Effector CD8-positive, alpha-beta T cell (primary cell): ENCODE data around the gene ZNF132.
"Not testable (repeated sequence)": the region's sequence is repeated elsewhere in the genome, so short reads cannot be mapped to it uniquely, and the experiment has no call there.

ENCODE experiments used
- DNase-seq: peaks from one replicate; lab custom pipeline; 2025; lab: John Stamatoyannopoulos, UW

ZNF132 gene

GRCh38 chr19:58468216-58468839, 28.4 kb upstream of the ZNF132 start:
- no peak for DNase-seq

DNA sequence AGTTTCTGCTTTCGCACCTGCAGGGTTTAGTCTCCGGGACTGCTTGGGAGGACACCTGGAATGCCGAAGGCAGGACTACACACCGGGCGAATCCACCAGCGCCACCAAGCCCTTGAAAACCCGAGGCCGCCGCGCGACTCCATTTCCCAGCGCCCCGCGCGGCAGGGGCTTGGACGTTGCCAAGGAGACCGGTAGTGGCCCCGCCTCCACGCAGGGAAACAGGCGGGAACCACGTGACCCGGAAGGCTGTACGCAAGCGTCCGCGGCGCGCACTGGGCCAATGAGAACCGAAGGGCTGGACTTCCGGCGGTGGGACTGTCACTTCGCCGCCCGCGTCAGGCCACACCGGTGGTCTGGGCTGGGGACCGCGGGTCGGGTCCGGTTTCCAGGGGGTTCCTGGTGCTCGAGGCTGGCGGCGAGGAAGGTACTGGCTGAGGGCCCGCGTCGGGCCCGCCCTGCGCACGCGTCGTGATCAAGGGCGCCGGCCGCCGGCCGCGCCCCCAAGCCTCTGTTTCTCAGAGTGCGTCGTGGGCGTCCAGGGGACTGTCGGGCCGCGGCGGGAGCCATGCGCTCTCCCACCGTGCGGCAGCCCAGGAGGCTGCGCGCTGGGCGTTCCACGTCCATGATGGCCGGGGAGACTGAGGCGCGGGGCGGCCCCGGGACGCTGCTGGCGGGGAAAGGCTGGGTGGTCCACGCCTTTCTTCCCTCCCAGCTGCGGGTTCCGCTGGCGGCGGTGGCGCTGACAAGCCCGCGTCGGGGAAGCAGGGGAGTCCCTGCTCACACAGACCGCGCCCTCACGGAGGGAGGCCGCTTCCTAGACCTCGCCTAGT, 27.0 kb upstream of the ZNF132 start, which contains the start of gene ZNF324:
TSS of gene ZNF324 (plus strand) at position 321 of the 830 bp plus-strand sequence. CDS start 2,106 bp downstream, outside the sequence.
- DNase-seq: peak; percentile 96

DNA sequence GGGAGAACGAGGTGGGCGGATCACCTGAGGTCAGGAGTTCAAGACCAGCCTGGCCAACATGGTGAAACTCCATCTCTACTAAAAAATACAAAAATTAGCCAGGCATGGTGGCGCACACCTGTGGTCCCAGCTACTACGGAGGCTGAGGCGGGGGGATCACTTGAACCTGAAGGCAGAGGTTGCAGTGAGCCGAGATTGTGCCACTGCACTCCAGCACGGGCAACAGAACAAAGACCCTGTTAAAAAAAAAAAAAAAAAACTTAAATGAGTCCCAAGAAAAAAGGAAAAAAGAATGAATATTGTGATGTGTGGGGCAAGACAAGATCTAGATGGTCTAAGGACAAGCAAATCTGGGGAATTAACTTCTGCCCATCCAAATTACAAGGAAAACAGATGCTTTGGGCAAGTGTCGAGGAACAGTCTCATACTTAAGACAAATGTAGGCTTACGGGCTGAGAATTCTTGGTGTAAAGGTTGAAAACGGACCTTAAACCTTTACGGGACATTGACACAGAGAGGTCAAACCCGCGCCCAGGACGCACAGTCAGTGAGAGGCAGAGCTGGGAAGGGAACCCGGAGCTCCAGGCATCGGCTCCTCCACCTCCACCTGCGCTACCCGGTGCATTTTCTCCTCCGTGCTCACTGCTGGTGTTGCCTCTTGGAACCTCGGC, 26.3 kb upstream of the ZNF132 start:
- no peak for DNase-seq

GRCh38 chr19:58460039-58460438, 20.1 kb upstream of the ZNF132 start:
- no peak for DNase-seq

DNA sequence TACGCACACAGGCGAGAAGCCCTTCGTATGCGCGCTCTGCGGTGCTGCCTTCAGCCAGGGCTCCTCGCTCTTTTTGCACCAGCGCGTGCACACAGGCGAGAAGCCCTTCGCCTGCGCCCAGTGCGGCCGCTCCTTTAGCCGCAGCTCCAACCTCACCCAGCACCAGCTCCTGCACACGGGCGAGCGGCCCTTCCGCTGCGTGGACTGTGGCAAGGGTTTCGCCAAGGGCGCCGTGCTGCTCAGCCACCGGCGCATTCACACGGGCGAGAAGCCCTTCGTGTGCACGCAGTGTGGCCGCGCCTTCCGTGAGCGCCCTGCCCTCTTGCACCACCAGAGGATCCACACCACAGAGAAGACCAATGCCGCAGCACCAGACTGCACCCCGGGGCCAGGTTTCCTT, 16.2 kb upstream of the ZNF132 start:
- no peak for DNase-seq

GRCh38 chr19:58455306-58455705, 15.4 kb upstream of the ZNF132 start:
- DNase-seq: no peak

GRCh38 chr19:58453743-58454142, 13.8 kb upstream of the ZNF132 start:
- no peak for DNase-seq

DNA sequence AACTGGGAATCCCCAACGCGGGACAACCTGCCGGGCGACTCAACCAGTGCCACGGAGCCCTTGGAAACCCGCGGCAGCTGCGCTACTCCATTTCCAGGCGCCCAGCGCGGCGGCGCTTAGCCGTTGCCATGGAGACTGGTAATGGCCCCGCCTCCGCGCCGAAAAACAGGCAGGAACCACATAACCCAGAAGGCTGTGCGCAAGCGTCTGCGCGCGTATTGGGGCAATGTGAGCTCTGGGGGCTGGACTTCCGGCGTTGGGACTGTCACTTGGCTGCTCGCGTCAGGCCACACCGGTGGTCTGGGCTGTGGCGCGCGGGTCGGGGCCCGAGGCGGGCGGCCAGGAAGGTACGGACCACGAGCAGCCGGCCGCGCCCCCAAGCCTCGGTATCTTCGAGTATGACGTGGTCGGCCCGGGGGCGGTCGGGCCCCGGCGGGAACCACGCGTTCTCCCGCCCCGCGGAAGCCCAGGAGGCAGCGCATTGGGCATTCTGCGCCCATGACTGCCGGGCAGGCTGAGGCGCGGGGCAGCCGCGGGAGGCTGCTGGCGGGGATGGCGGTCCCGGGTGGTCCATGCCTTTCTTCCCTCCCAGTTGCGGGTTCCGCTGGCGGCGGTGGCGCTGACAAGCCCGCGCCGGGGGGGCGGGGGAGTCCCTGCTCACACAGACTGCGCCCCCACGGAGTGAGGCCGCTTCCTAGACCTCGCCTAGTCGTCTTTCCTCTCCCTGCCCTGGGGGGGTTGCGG, 11.6 kb upstream of the ZNF132 start, which contains the start of gene ZNF324B:
TSS of gene ZNF324B (plus strand) at position 265 of the 744 bp plus-strand sequence. CDS start 2,080 bp downstream, outside the sequence.
- peak; percentile 96 for DNase-seq

DNA sequence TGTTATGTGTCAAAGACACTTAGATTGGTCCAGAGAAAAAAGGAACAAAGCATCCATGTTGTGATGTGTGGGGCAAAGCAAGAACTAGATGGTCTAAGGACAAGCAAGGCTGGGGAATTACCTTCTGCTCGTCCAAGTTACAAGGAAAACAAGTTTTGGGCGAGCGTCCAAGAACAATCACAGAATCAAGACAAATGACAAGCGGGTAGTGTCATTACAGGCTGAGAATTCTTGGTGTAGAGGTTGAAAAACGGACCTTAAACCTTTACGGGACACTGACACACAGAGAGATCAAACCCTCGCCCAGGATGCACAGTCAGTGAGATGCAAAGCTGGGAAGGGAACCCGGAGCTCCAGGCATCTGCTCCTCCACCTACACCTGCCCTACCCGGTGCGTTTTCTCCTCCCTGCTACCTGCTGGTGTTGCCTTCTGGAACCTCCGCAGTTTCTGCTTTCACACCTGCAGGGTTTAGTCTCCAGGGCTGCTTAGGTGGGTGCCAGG, 11.0 kb upstream of the ZNF132 start:
- no peak for DNase-seq

DNA sequence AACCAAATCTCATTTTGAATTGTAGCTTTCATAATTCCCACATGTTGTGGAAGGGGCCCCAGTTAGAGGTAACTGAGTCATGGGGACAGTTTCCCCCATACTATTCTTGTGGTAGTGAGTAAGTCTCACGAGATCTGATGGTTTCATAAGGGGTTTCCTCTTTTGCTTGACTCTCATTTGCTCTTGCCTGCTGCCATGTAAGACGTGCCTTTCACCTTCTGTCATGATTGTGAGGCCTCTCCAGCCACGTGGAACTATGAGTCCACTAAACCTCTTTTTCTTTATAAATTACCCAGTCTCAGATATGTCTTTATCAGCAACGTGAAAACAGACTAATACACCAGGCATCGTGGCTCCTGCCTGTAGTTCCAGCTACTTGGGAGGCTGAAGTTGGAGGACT, 10.0 kb upstream of the ZNF132 start:
- DNase-seq: not testable (repeated sequence)

DNA sequence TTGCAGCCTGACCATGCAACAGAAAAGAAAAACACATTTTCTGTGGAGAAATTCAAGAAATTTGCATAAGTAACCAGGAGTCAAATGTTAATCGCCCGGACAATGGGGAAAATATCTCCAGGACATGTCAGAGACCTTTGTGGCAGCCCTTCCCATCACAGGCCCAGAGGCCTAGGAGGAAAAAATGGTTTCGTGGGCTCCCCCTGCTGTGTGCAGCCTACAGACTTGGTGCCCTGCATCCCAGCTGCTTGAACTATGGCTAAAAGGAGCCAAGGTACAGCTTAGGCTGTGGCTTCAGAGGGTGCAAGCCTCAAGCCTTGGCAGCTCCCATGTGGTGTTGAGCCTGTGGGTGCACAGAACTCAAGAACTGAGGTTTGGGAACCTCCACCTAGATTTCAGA, 8.9 kb upstream of the ZNF132 start:
- DNase-seq: not testable (repeated sequence)

DNA sequence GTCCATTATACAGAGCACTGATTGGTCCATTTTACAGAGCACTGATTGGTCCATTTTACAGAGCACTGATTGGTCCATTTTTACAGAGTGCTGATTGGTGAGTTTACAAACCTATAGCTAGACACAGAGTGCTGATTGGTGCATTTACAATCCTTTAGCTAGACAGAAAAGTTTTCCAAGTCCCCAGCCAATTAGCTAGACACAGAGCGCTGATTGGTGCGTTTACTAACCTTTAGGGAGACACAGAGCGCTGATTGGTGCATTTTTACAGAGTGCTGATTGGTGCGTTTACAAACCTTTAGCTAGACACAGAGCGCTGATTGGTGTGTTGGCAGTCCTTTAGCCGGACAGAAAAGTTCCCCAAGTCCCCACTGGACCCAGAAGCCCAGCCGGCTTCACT, 3.0 kb upstream of the ZNF132 start:
- not testable (repeated sequence) for DNase-seq

- no peak for DNase-seq
Measured at GRCh38 chr19:58440556-58440955, 603 bp upstream of the ZNF132 start.

DNA sequence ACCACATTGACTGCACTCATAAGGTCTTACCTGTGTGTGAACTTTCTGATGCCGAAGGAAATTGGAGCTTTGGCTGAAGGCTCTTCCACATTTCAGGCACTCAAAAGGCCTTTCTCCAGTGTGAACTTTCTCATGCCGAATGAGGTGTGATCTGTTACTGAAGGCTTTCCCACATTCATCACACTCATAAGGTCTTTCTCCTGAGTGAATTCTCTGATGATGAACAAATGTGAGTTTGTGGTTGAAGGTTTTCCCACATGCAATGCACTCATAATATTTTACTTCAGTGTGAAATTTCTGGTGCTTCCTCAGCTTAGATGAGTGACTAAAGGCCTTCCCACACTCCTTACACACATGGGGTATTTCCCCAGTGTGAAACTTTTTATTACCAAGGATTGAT, 5.7 kb downstream of the ZNF132 start:
- no peak for DNase-seq

- no peak for DNase-seq
Measured at GRCh38 chr19:58429745-58430144, 10.2 kb downstream of the ZNF132 start.

DNA sequence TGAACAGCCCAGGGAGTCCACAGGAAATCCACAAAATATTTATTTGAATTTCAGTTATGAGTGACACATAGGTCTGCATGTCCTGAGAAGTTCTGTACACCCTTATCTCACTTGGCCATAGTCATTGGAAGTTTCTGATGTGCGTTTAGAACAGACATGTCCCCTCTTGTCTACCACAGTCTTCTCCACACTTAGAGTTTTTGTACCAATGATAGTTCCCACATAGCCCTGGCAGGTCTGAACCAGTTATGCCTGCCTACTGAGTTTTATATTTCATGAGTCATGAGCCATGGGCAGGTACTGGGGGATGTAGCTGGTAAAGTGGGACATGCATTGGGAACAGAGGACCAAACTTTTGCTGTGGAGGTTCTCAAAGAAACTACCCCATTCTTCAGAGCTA, 11.3 kb downstream of the ZNF132 start:
- DNase-seq: no peak

- no peak for DNase-seq
Measured at GRCh38 chr19:58417071-58417470, 22.9 kb downstream of the ZNF132 start.

GRCh38 chr19:58416604-58417003, 23.3 kb downstream of the ZNF132 start:
- no peak for DNase-seq

GRCh38 chr19:58409010-58409790, 30.8 kb downstream of the ZNF132 start:
- DNase-seq: no peak

GRCh38 chr19:58408152-58409009, 31.6 kb downstream of the ZNF132 start, which contains the start of gene ZNF584:
TSS of gene ZNF584 (plus strand) at chr19:58408649. CDS start at chr19:58409148, 499 bp downstream.
- DNase-seq: peak; percentile 90
